CD4-positive, alpha-beta T cell (primary cell): ENCODE results near the gene RAG1. TPM values are rescaled to one million over a fixed set of nuclear protein-coding genes. Genes with fewer than 3 reads are reported as not detected.

Source experiments
- ATAC-seq: fragments of 200-7000 bp; cut with Tn5 transposase; one replicate; pipeline ENCODE4 v1.10.0; 2022; ENCODE audit warnings: mild to moderate bottlenecking; ENCODE audit not compliant: poor library complexity
- CTCF ChIA-PET: fragments of 350-600 bp; sonication (Branson Sonifier 250); formaldehyde crosslinking; loops from one replicate; lab custom pipeline; 2021; ENCODE audit warnings: antibody characterized with exemption, inconsistent platforms; lab: Charles Lee
- POLR2A ChIA-PET: fragments of 350-600 bp; sonication (Branson Sonifier 250); formaldehyde crosslinking; loops from one replicate; lab custom pipeline; 2021; ENCODE audit warnings: antibody characterized with exemption, inconsistent platforms; lab: Charles Lee
- DNase-seq, 14 experiments: peaks; one replicate each; pipeline ENCODE4 v3.0.0-alpha.2; 2013 to 2020; ENCODE audit warnings: mixed read lengths in 2 of 14
- H3K27ac ChIP-seq, 2 donors: one replicate each; pipeline versions ENCODE4 v1.5.1 to v1.7.0; 2013; ENCODE audit warnings: low read length in 2 of 2, low read depth in 1 of 2, mild to moderate bottlenecking in 1 of 2
- H3K27me3 ChIP-seq, 2 experiments: 1 replicate in 1 of 2; 2 replicates in 1 of 2; pipeline versions ENCODE4 v1.6.1 to v1.7.0; 2013; ENCODE audit warnings: low read length in 2 of 2, control low read depth in 1 of 2, mild to moderate bottlenecking in 1 of 2, moderate library complexity in 1 of 2; ENCODE audit not compliant: insufficient read depth in 2 of 2, control insufficient read depth in 1 of 2
- H3K36me3 ChIP-seq: one replicate; pipeline ENCODE4 v1.6.1; 2013; ENCODE audit warnings: low read length, control low read depth; ENCODE audit not compliant: insufficient read depth
- H3K4me1 ChIP-seq: one replicate; pipeline ENCODE4 v1.6.1; 2013; ENCODE audit warnings: low read length, control low read depth; ENCODE audit not compliant: insufficient read depth
- H3K4me3 ChIP-seq: one replicate; pipeline ENCODE4 v1.5.1; 2013; ENCODE audit warnings: mild to moderate bottlenecking, low read length, moderate library complexity
- H3K9me3 ChIP-seq, 2 experiments: 1 replicate in 1 of 2; 2 replicates in 1 of 2; pipeline versions ENCODE4 v1.6.1 to v1.7.0; 2013; ENCODE audit warnings: low read length in 2 of 2, mild to moderate bottlenecking in 2 of 2, control low read depth in 1 of 2, moderate library complexity in 1 of 2; ENCODE audit not compliant: control insufficient read depth in 1 of 2, insufficient read depth in 1 of 2
- H3K27ac Mint-ChIP-seq: one replicate; pipeline ENCODE4 v1.8.0; 2020; ENCODE audit warnings: mixed read lengths
- H3K27me3 Mint-ChIP-seq: one replicate; pipeline ENCODE4 v1.8.0; 2021; ENCODE audit warnings: mixed read lengths
- H3K36me3 Mint-ChIP-seq: one replicate; pipeline ENCODE4 v1.8.0; 2021; ENCODE audit warnings: low read depth, mixed read lengths
- H3K4me1 Mint-ChIP-seq: one replicate; pipeline ENCODE4 v1.8.0; 2021; ENCODE audit warnings: low read depth, mixed read lengths
- H3K4me3 Mint-ChIP-seq: one replicate; pipeline ENCODE4 v1.8.0; 2020; ENCODE audit warnings: mild to moderate bottlenecking, mixed read lengths
- H3K9me3 Mint-ChIP-seq: one replicate; pipeline ENCODE4 v1.8.0; 2020; ENCODE audit warnings: mixed read lengths
- intact Hi-C, 2 experiments: fragments of 100-400 bp; cut with DNase I in 1 of 2; cut with micrococcal nuclease in 1 of 2; formaldehyde crosslinking; loops; one replicate each; pipeline versions ENCODE4 v1.15.1 to v1.9.0; 2023 to 2025; cut with DNase I, micrococcal nuclease
- total RNA-seq, 174 experiments: library from RNA in 2 of 174; stranded (reverse) in 2 of 174; gene quantifications; one replicate each; pipeline ENCODE4 v1.2.3 and lab custom pipeline; 2021 to 2026
- TF ChIP-seq, protein P1 (sequence below): fragments of 200-600 bp; IDR thresholded peaks from one replicate; pipeline ENCODE4 v1.8.0; 2022; ENCODE audit warnings: antibody characterized with exemption, mild to moderate bottlenecking

The RAG1 gene
- total RNA-seq, 2 experiments from 2014 or later = 0.22 TPM; not detected in 1

DNA sequence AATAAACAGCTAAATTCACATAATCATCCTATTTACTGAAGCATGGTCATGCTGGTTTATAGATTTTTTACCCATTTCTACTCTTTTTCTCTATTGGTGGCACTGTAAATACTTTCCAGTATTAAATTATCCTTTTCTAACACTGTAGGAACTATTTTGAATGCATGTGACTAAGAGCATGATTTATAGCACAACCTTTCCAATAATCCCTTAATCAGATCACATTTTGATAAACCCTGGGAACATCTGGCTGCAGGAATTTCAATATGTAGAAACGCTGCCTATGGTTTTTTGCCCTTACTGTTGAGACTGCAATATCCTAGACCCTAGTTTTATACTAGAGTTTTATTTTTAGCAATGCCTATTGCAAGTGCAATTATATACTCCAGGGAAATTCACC is 10.7 kb downstream of the RAG1 start:
- no peak overlapping the region for H3K27ac Mint-ChIP-seq
- intact Hi-C loops = no loop called here
- TF ChIP-seq, protein P1, sequence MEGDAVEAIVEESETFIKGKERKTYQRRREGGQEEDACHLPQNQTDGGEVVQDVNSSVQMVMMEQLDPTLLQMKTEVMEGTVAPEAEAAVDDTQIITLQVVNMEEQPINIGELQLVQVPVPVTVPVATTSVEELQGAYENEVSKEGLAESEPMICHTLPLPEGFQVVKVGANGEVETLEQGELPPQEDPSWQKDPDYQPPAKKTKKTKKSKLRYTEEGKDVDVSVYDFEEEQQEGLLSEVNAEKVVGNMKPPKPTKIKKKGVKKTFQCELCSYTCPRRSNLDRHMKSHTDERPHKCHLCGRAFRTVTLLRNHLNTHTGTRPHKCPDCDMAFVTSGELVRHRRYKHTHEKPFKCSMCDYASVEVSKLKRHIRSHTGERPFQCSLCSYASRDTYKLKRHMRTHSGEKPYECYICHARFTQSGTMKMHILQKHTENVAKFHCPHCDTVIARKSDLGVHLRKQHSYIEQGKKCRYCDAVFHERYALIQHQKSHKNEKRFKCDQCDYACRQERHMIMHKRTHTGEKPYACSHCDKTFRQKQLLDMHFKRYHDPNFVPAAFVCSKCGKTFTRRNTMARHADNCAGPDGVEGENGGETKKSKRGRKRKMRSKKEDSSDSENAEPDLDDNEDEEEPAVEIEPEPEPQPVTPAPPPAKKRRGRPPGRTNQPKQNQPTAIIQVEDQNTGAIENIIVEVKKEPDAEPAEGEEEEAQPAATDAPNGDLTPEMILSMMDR = no peak
- peaks cover 25% of the 10 kb centered on the region for H3K27me3 Mint-ChIP-seq
- no peaks in the 10 kb centered on the region for H3K4me1 ChIP-seq
- H3K4me3 Mint-ChIP-seq = no peak overlapping the region
- H3K9me3 Mint-ChIP-seq = peaks cover 7% of the 10 kb centered on the region
- H3K27ac ChIP-seq = no peak overlapping the region
- H3K9me3 ChIP-seq = peaks cover 7 to 8% of the 10 kb centered on the region in 2 experiments
- no peak for ATAC-seq
- no peak for DNase-seq
- POLR2A ChIA-PET = no interaction called here
- no peaks in the 10 kb centered on the region for H3K4me1 Mint-ChIP-seq
- H3K4me3 ChIP-seq = no peak overlapping the region
- no peaks in the 10 kb centered on the region for H3K36me3 Mint-ChIP-seq
- CTCF ChIA-PET = no interaction called here
- H3K36me3 ChIP-seq = no peaks in the 10 kb centered on the region
- H3K27me3 ChIP-seq = no peaks in the 10 kb centered on the region

DNA sequence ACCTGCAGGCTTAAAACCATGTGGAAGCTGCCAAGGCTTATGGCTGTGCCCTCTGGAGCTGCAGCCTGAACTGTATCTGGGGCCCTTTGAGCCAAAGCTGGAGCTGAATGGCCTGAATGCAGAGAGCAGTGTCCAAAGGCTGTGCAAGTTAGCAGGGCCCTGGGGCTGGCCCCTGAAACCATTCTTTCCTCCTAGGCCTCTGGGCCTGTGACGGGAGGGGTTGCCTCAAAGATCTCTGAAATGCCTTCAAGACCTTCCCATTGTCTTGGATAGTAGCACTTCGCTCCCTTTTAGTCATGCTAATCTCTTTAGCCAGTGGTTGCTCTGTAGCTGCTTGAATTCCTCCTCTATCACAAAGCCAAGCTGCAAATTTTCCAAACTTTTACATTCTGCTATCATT is 13.7 kb downstream of the RAG1 start:
- Mint-ChIP-seq H3K4me3 (no peak overlapping the region), H3K36me3 (no peaks in the 10 kb centered on the region)
- CTCF ChIA-PET = no interaction called here

DNA sequence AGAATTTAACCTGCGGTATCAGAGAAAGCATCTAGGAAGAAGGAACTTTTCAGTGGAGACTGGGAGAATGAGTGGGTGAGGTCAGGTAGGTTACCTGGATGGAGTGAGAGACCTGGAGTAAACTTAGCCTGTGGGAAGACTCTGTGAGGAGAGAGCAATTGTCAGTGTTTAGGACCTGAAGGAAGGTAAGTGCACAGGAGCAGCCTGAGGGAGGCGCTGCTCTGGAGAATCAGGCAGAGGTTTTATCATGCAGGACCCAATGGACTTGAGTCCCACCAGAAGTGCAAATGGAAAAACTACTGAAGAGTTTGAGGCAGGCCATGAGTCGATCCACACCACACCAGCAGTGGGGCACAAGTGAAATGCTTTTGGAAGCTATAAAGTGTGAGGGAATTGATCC is 15.9 kb downstream of the RAG1 start:
- Mint-ChIP-seq H3K4me1 (no peaks in the 10 kb centered on the region), H3K4me3 (no peak overlapping the region), H3K27me3 (peaks cover 10% of the 10 kb centered on the region), H3K9me3 (peaks cover 7% of the 10 kb centered on the region), H3K36me3 (no peaks in the 10 kb centered on the region), H3K27ac (no peak overlapping the region)
- ChIA-PET CTCF (no interaction called here), POLR2A (no interaction called here)
- TF ChIP-seq, protein P1 = no peak
- no peak overlapping the region for H3K4me3 ChIP-seq
- no peak overlapping the region for H3K27ac ChIP-seq
- H3K36me3 ChIP-seq = no peaks in the 10 kb centered on the region
- no peaks in the 10 kb centered on the region for H3K27me3 ChIP-seq
- intact Hi-C loops = no loop called here
- no peaks in the 10 kb centered on the region for H3K4me1 ChIP-seq
- H3K9me3 ChIP-seq = peaks cover 7 to 8% of the 10 kb centered on the region in 2 experiments
- no peak for ATAC-seq
- DNase-seq = no peak

More for the DNA sequence above, 13.7 kb downstream of the RAG1 start:
- Histone ChIP-seq H3K27ac (no peak overlapping the region), H3K4me3 (no peak overlapping the region), H3K36me3 (no peaks in the 10 kb centered on the region), H3K27me3 (no peaks in the 10 kb centered on the region), H3K9me3 (peaks cover 7 to 8% of the 10 kb centered on the region in 2 experiments), H3K4me1 (no peaks in the 10 kb centered on the region)
- POLR2A ChIA-PET = no interaction called here
- Mint-ChIP-seq H3K27me3 (peaks cover 12% of the 10 kb centered on the region), H3K4me1 (no peaks in the 10 kb centered on the region), H3K9me3 (peaks cover 7% of the 10 kb centered on the region), H3K27ac (no peak overlapping the region)
- TF ChIP-seq, protein P1 = no peak
- intact Hi-C loops = no loop called here
- no peak for ATAC-seq
- DNase-seq = no peak
